ENCODE measurements around the gene LRRN2. TPM values are rescaled to one million over a fixed set of nuclear protein-coding genes. Genes with fewer than 3 reads are reported as not detected.

Gene LRRN2
- total and polyA plus RNA-seq, 9 of the 15 experiments (the other 6 are each of a cell fraction or from before 2014, with no cell fraction given) = 0.05 TPM; not detected in 8

DNA sequence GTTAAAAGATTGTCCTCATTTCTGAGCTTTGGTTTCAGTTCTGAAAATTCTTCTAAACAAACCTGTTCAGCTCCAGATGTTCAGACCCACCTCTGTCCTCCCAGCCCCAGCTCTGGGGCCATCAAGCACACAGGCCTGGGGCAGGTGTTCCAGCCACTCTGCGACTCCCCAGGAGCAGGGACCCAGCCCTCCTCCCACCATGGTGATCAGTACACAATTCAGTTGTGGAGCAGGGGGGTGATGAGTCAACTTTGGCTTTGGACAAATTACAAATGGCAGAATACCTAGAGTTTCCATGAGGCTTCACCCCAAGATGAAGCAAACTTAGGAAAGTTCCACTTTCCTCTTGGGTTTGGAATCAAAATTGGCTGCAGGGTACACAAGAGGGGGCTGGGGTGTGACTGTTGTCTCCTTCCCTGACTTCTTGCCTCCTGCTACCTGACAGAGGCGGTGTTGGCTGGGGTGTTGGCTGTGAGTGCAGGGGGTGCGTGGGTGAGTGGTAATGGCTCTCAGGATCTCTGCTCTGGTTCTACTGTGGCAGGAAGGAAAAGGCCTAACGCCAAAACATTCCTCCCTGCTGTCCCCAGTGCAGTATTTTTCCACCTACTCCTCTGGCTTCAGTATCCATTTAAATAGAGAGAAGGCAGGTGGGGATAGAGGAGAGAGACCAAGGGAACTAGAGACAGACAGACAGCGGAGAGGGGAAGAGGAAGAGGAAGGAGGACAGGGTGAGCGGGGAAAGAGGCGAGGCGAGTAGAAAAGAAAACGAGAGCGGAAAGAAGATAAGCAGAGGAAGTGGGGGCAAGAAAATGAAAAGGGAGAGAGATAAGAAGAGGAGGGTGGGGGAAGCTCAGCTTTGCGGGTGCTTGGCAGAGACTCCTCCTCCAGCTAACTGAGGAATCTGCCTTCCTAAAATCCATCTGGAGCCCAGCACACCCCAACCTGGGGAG lies 20.6 kb upstream of the LRRN2 start (continued):
- TF ChIP-seq BACH1 (tag; IDR thresholded peaks at IDR 0.05) = peak; percentile 63; the same call in 1 of the 2 replicates
- peak; percentile 48; the same call in 1 of the 2 replicates for TF ChIP-seq RBFOX2 (IDR thresholded peaks at IDR 0.05; ENCODE audit: low read depth, low read length)
- TF ChIP-seq NFATC3 (IDR thresholded peaks at IDR 0.05) = peak; percentile 54; the same call in 1 of the 2 replicates
- TF ChIP-seq ZSCAN29 (IDR thresholded peaks at IDR 0.05) = 0 out of 2 replicates have a peak, but pooled peaks have one; percentile 24
- peak; percentile 48; the same call in 1 of the 2 replicates for TF ChIP-seq ELF1 (tag; IDR thresholded peaks at IDR 0.05)
- TF ChIP-seq RAD51 (IDR thresholded peaks at IDR 0.05; ENCODE audit: borderline replicate concordance, low read depth) = peak; percentile 16; the same call in 1 of the 2 replicates
- TF ChIP-seq FOXK2 (conservative IDR thresholded peaks at IDR 0.05 in 1 of 2, IDR thresholded peaks at IDR 0.05 in 1 of 2; ENCODE audit: low read depth in 2 of 2) = peak in 1 of 2 experiments; percentile 55; a peak in 2 of 4 replicates
- TF ChIP-seq NBN (IDR thresholded peaks at IDR 0.05; ENCODE audit: low read depth) = peak; percentile 99
- no peak; the same call in 1 of the 2 replicates for TF ChIP-seq PHF8 (IDR thresholded peaks at IDR 0.05; ENCODE audit: borderline replicate concordance, low read length)
- no peak for TF ChIP-seq ZNF133 (CRISPR knock-in tag; IDR thresholded peaks at IDR 0.05)
- TF ChIP-seq HSF4 (CRISPR knock-in tag; IDR thresholded peaks at IDR 0.05; ENCODE audit: borderline replicate concordance) = no peak
- 0 out of 2 replicates have a peak, but pooled peaks have one; percentile 27 for TF ChIP-seq E2F3 (CRISPR knock-in tag; IDR thresholded peaks at IDR 0.05)
- TF ChIP-seq, protein P1, sequence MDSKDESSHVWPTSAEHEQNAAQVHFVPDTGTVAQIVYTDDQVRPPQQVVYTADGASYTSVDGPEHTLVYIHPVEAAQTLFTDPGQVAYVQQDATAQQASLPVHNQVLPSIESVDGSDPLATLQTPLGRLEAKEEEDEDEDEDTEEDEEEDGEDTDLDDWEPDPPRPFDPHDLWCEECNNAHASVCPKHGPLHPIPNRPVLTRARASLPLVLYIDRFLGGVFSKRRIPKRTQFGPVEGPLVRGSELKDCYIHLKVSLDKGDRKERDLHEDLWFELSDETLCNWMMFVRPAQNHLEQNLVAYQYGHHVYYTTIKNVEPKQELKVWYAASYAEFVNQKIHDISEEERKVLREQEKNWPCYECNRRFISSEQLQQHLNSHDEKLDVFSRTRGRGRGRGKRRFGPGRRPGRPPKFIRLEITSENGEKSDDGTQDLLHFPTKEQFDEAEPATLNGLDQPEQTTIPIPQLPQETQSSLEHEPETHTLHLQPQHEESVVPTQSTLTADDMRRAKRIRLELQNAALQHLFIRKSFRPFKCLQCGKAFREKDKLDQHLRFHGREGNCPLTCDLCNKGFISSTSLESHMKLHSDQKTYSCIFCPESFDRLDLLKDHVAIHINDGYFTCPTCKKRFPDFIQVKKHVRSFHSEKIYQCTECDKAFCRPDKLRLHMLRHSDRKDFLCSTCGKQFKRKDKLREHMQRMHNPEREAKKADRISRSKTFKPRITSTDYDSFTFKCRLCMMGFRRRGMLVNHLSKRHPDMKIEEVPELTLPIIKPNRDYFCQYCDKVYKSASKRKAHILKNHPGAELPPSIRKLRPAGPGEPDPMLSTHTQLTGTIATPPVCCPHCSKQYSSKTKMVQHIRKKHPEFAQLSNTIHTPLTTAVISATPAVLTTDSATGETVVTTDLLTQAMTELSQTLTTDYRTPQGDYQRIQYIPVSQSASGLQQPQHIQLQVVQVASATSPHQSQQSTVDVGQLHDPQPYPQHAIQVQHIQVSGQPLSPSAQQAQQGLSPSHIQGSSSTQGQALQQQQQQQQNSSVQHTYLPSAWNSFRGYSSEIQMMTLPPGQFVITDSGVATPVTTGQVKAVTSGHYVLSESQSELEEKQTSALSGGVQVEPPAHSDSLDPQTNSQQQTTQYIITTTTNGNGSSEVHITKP (IDR thresholded peaks at IDR 0.05; ENCODE audit: partially characterized antibody) = peak; percentile 62
- TF ChIP-seq NUFIP1 (IDR thresholded peaks at IDR 0.05; ENCODE audit: partially characterized antibody) = no peak
- 0 out of 2 replicates have a peak, but pooled peaks have one; percentile 44 for TF ChIP-seq HDGF (IDR thresholded peaks at IDR 0.05)
- TF ChIP-seq, protein P2, sequence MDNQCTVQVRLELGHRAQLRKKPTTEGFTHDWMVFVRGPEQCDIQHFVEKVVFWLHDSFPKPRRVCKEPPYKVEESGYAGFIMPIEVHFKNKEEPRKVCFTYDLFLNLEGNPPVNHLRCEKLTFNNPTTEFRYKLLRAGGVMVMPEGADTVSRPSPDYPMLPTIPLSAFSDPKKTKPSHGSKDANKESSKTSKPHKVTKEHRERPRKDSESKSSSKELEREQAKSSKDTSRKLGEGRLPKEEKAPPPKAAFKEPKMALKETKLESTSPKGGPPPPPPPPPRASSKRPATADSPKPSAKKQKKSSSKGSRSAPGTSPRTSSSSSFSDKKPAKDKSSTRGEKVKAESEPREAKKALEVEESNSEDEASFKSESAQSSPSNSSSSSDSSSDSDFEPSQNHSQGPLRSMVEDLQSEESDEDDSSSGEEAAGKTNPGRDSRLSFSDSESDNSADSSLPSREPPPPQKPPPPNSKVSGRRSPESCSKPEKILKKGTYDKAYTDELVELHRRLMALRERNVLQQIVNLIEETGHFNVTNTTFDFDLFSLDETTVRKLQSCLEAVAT (IDR thresholded peaks at IDR 0.05) = peak; percentile 91 to 94
- 0 out of 2 replicates have a peak, but pooled peaks have one; percentile 60 for TF ChIP-seq NR2C2 (CRISPR knock-in tag; IDR thresholded peaks at IDR 0.05)
- peak; percentile 24; the same call in 1 of the 2 replicates for TF ChIP-seq NR2C2 (tag; IDR thresholded peaks at IDR 0.05)
- TF ChIP-seq C11orf30 (IDR thresholded peaks at IDR 0.05; ENCODE audit: low read depth) = no peak
- peak; percentile 62; the same call in 1 of the 2 replicates for TF ChIP-seq FOXM1 (IDR thresholded peaks at IDR 0.05; ENCODE audit: low read depth)
- TF ChIP-seq FOXM1 (CRISPR knock-in tag; IDR thresholded peaks at IDR 0.05; ENCODE audit: low read depth) = no peak
- TF ChIP-seq PTTG1 (tag; IDR thresholded peaks at IDR 0.05; ENCODE audit: low read depth) = peak; percentile 18; the same call in 1 of the 2 replicates
- no peak for TF ChIP-seq NELFE (IDR thresholded peaks at IDR 0.05; ENCODE audit: insufficient read depth, insufficient read length)
- TF ChIP-seq GATAD2A (IDR thresholded peaks at IDR 0.05) = peak; percentile 94
- TF ChIP-seq ASH1L (IDR thresholded peaks at IDR 0.05; ENCODE audit: borderline replicate concordance, low read depth, partially characterized antibody) = no peak

Data from K562 (cell line).